Neural progenitor cell (in vitro differentiated cells): ENCODE data around the gene DCAF8. TPM values are rescaled to one million over a fixed set of nuclear protein-coding genes. Genes with fewer than 3 reads are reported as not detected.
A peak's percentile ranks its signal among the peaks of the same experiment; 100 is the strongest.

ENCODE experiments used
- DNase-seq: peaks from one replicate; pipeline ENCODE4 v3.0.0-alpha.2; 2016; ENCODE audit warnings: low spot score
- H2AFZ ChIP-seq: fragments of 200-600 bp; sonication (generic); replicated peaks from 2 replicates; pipeline ENCODE4 v1.6.1; 2016; ENCODE audit warnings: antibody characterized with exemption
- H3F3A ChIP-seq: fragments of 200-600 bp; sonication (generic); 2 replicates; pipeline ENCODE4 v1.6.1; 2016; ENCODE audit warnings: antibody characterized with exemption, low read depth
- H3K27ac ChIP-seq: fragments of 200-600 bp; sonication (generic); 2 replicates; pipeline ENCODE4 v1.5.1; 2016; ENCODE audit warnings: mild to moderate bottlenecking
- H3K27me3 ChIP-seq: fragments of 200-600 bp; sonication (generic); 2 replicates; pipeline ENCODE4 v1.6.1; 2016; ENCODE audit warnings: mild to moderate bottlenecking, moderate library complexity
- H3K36me3 ChIP-seq: fragments of 200-600 bp; sonication (generic); 2 replicates; pipeline ENCODE4 v1.5.1; 2016
- H3K4me1 ChIP-seq: fragments of 200-600 bp; sonication (generic); 2 replicates; pipeline ENCODE4 v1.6.1; 2016; ENCODE audit warnings: mixed run types
- H3K4me2 ChIP-seq: fragments of 200-600 bp; sonication (generic); 2 replicates; pipeline ENCODE4 v1.6.1; 2016
- H3K4me3 ChIP-seq: fragments of 200-600 bp; sonication (generic); 2 replicates; pipeline ENCODE4 v1.5.1; 2016
- H3K79me2 ChIP-seq: fragments of 200-600 bp; sonication (generic); 2 replicates; pipeline ENCODE4 v1.6.1; 2016; ENCODE audit warnings: low read depth
- H3K9ac ChIP-seq: fragments of 200-600 bp; sonication (generic); 2 replicates; pipeline ENCODE4 v1.6.1; 2016
- H3K9me3 ChIP-seq: fragments of 200-600 bp; sonication (generic); 2 replicates; pipeline ENCODE4 v1.5.1; 2016; ENCODE audit warnings: low read depth
- H4K20me1 ChIP-seq: fragments of 200-600 bp; sonication (generic); 2 replicates; pipeline ENCODE4 v1.6.1; 2016; ENCODE audit warnings: low read depth
- H3K27ac Mint-ChIP-seq: 3 replicates; pipeline ENCODE4 v1.8.0; 2021; ENCODE audit warnings: mixed read lengths
- H3K27me3 Mint-ChIP-seq: 2 replicates; pipeline ENCODE4 v1.8.0; 2022; ENCODE audit warnings: low read depth, mild to moderate bottlenecking, inconsistent platforms, moderate library complexity, mixed read lengths; ENCODE audit not compliant: insufficient read depth
- H3K36me3 Mint-ChIP-seq: 3 replicates; pipeline ENCODE4 v1.8.0; 2021; ENCODE audit warnings: mixed read lengths
- H3K4me1 Mint-ChIP-seq: 3 replicates; pipeline ENCODE4 v1.8.0; 2021; ENCODE audit warnings: mixed read lengths
- H3K4me3 Mint-ChIP-seq: 3 replicates; pipeline ENCODE4 v1.8.0; 2021; ENCODE audit warnings: mild to moderate bottlenecking, moderate library complexity, mixed read lengths
- H3K9me3 Mint-ChIP-seq: 3 replicates; pipeline ENCODE4 v1.8.0; 2020; ENCODE audit warnings: mixed read lengths
- EZH2 ChIP-seq: fragments of 200-600 bp; sonication (generic); IDR thresholded peaks from 2 replicates; pipeline ENCODE4 v1.6.1; 2017; ENCODE audit warnings: antibody characterized with exemption, mild to moderate bottlenecking, moderate library complexity
- EZH2phosphoT487 ChIP-seq: fragments of 200-600 bp; sonication (generic); IDR thresholded peaks from 2 replicates; pipeline ENCODE4 v1.6.1; 2017; ENCODE audit warnings: antibody characterized with exemption
- total RNA-seq: library from RNA; depleted of rRNA; stranded (reverse); fragments of >200 nt; gene quantifications from 2 replicates; pipeline ENCODE4 v1.2.3, GENCODE V29; 2015; ENCODE audit warnings: low replicate concordance
- TF ChIP-seq, protein P1 (sequence below): fragments of 200-600 bp; sonication (generic); IDR thresholded peaks from 2 replicates; pipeline ENCODE4 v1.5.1; 2017; ENCODE audit warnings: antibody characterized with exemption, mild to moderate bottlenecking

The DCAF8 gene
- total RNA-seq, 1 donor from 2014 or later, result 105 TPM

- peaks cover 22% of the 10 kb centered on the region for H3K4me1 ChIP-seq
- Mint-ChIP-seq H3K36me3 (peaks cover 16% of the 10 kb centered on the region), H3K27me3 (peaks cover 4% of the 10 kb centered on the region), H3K27ac (no peak overlapping the region), H3K4me1 (peaks cover 21% of the 10 kb centered on the region), H3K9me3 (no peaks in the 10 kb centered on the region), H3K4me3 (peak overlapping the region; percentile 92)
- no peaks in the 10 kb centered on the region for H3K27me3 ChIP-seq
- no peak for DNase-seq
- H3K4me2 ChIP-seq, result peak overlapping the region; percentile 97
- H3K9me3 ChIP-seq, result no peaks in the 10 kb centered on the region
- peak overlapping the region; percentile 47 for H3K27ac ChIP-seq
- TF ChIP-seq, protein P1, sequence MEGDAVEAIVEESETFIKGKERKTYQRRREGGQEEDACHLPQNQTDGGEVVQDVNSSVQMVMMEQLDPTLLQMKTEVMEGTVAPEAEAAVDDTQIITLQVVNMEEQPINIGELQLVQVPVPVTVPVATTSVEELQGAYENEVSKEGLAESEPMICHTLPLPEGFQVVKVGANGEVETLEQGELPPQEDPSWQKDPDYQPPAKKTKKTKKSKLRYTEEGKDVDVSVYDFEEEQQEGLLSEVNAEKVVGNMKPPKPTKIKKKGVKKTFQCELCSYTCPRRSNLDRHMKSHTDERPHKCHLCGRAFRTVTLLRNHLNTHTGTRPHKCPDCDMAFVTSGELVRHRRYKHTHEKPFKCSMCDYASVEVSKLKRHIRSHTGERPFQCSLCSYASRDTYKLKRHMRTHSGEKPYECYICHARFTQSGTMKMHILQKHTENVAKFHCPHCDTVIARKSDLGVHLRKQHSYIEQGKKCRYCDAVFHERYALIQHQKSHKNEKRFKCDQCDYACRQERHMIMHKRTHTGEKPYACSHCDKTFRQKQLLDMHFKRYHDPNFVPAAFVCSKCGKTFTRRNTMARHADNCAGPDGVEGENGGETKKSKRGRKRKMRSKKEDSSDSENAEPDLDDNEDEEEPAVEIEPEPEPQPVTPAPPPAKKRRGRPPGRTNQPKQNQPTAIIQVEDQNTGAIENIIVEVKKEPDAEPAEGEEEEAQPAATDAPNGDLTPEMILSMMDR, result no peak
- TF ChIP-seq EZH2phosphoT487 (no peak), EZH2 (no peak)
- peaks cover 9% of the 10 kb centered on the region for H3K36me3 ChIP-seq
- H3K79me2 ChIP-seq, result peaks cover 19% of the 10 kb centered on the region
- no peak overlapping the region for H3K9ac ChIP-seq
- peak overlapping the region; percentile 98 for H3K4me3 ChIP-seq
- H2AFZ ChIP-seq, result no peak overlapping the region
- H4K20me1 ChIP-seq, result peaks cover 14% of the 10 kb centered on the region
- H3F3A ChIP-seq, result peaks cover 31% of the 10 kb centered on the region
Observed at GRCh38 chr1:160285506-160285905, 23.2 kb upstream of the DCAF8 start.

DNA sequence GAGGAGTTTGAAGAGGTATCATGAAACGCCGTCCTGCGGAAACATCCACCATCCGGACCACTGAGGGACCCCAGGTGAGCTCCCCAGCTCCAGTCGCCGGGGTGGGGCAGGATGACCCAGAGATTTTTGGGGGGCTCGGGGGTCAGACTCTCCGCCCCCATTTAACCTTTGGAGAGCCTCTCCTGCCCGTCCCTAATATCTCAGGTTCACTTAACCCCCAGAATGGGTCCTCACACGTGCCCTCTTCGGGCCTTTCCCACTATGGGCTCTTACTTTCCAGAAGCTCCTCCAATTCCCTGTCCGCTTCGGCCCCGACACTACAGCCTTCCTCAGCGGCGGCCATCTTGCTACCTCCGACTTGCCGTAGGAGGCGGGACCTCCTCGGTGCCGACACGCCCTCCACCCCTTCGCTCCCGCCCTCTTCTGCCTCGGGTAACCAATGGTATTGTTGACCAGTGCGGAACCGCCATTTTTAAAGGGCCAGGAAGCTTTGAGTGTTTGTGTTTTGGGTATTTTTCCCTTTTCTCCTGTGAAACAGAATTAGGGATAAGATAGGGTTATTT lies 22.5 kb upstream of the DCAF8 start, which contains the start of gene PEX19:
Gene PEX19, minus strand, starts transcription at position 352 of the 563 bp plus-strand sequence. Its CDS starts 9 bp downstream, at position 343.
- TF ChIP-seq, protein P1, result no peak
- no peak for TF ChIP-seq EZH2
- no peaks in the 10 kb centered on the region for H3K9me3 ChIP-seq
- peak within 1 kb of the TSS; percentile 97 for H3K4me2 ChIP-seq
- no peaks in the 10 kb centered on the region for H3K27me3 ChIP-seq
- Mint-ChIP-seq H3K4me1 (peaks cover 21% of the 10 kb centered on the region), H3K4me3 (peak within 1 kb of the TSS; percentile 92), H3K27ac (peak within 1 kb of the TSS; percentile 95), H3K27me3 (peaks cover 4% of the 10 kb centered on the region), H3K9me3 (no peaks in the 10 kb centered on the region), H3K36me3 (peaks cover 18% of the 10 kb centered on the region)
- H3K36me3 ChIP-seq, result peaks cover 9% of the 10 kb centered on the region
- peak within 1 kb of the TSS; percentile 86 for H2AFZ ChIP-seq
- H3K27ac ChIP-seq, result peak within 1 kb of the TSS; percentile 47
- H3K4me1 ChIP-seq, result peaks cover 22% of the 10 kb centered on the region
- H3F3A ChIP-seq, result peaks cover 31% of the 10 kb centered on the region
- H3K4me3 ChIP-seq, result peak within 1 kb of the TSS; percentile 98
- peak within 1 kb of the TSS; percentile 95 for H3K9ac ChIP-seq
- H4K20me1 ChIP-seq, result peaks cover 14% of the 10 kb centered on the region
- peaks cover 19% of the 10 kb centered on the region for H3K79me2 ChIP-seq
- DNase-seq, result peak; percentile 95

- Histone ChIP-seq H3K27me3 (no peaks in the 10 kb centered on the region), H4K20me1 (peaks cover 14% of the 10 kb centered on the region), H2AFZ (peak overlapping the region; percentile 86), H3K4me1 (peaks cover 22% of the 10 kb centered on the region), H3K9me3 (no peaks in the 10 kb centered on the region), H3K4me3 (peak overlapping the region; percentile 98), H3K4me2 (peak overlapping the region; percentile 97), H3K36me3 (peaks cover 9% of the 10 kb centered on the region), H3F3A (peaks cover 31% of the 10 kb centered on the region), H3K27ac (no peak overlapping the region), H3K79me2 (peaks cover 19% of the 10 kb centered on the region), H3K9ac (peak overlapping the region; percentile 95)
- Mint-ChIP-seq H3K4me3 (peak overlapping the region; percentile 92), H3K27me3 (peaks cover 4% of the 10 kb centered on the region), H3K4me1 (peaks cover 21% of the 10 kb centered on the region), H3K27ac (peak overlapping the region; percentile 95), H3K36me3 (peaks cover 18% of the 10 kb centered on the region), H3K9me3 (no peaks in the 10 kb centered on the region)
- TF ChIP-seq, protein P1, result no peak
- TF ChIP-seq EZH2, result no peak
- TF ChIP-seq EZH2phosphoT487, result no peak
- peak; percentile 52 for DNase-seq
Observed at GRCh38 chr1:160284220-160284781, 22.0 kb upstream of the DCAF8 start.
